Measurements from ENCODE around the gene CASKIN1.

CASKIN1 gene

DNA sequence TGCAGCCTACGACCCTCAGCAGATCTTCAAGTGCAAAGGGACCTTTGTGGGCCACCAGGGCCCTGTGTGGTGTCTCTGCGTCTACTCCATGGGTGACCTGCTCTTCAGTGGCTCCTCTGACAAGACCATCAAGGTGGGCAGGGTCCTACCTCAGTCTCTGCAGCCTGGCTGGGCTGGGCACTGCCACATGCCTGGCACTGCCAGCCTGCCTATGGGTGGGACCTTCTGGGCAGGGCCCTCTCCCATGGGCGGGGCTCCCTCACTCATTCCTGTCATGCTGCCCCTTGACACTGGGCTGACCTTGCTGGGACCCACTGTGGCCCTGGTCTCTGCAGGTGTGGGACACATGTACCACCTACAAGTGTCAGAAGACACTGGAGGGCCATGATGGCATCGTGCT, 22.5 kb downstream of the CASKIN1 start:
- DNase-seq: no peak

DNA sequence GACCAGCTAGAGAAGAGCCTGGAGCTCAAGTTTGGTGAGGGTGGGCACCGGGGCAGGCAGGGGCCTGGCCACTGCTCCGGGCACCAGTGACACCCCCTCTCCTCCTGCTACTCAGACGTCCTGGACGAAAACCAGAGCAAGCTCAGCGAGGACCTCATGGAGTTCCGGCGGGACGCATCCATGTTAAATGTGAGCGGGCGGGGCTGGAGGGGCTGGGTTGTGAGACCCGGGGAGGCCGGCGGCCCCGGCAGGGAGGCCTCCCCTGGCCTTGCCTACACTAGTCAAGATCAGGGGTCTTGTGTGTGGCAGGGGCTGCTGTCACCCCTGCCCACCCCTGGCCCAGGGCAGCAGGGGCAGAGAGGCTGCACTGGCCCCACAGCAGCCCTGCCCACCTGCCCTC, 23.0 kb downstream of the CASKIN1 start:
- DNase-seq: no peak

- no peak for DNase-seq
Observed at GRCh38 chr16:2172688-2173335, 23.6 kb downstream of the CASKIN1 start.

DNA sequence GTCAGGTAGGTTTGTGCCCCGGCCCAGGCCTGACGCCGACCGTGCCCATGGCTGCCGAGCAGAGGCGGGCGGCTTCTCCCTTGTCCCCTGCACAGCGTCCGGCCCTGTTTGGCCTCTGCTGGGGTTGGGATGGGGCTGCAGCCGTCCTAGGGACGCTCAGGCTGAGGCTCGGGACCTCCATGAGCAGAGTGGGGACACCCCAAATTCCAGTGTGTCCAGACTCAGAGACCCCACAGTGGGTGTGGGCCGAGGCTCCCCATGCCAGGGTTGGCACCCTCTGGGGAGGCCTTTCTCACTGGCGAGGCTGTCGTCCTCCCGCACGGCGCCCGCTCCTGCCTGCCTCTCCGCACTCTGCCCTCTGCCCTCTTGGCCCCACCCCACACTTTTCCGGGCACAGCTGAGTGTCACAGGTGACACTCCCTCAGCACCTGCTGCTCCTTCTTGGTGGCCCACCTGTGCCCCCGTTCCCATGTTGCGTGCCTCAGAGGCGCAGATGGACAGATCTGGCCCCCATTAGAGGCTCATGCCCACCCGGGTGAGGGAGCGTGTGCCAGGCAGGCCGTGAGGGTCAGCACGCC, 24.7 kb downstream of the CASKIN1 start:
- DNase-seq: no peak

GRCh38 chr16:2170587-2171435, 25.6 kb downstream of the CASKIN1 start:
- no peak for DNase-seq

GRCh38 chr16:2170080-2170479, 26.3 kb downstream of the CASKIN1 start:
- no peak for DNase-seq

DNA sequence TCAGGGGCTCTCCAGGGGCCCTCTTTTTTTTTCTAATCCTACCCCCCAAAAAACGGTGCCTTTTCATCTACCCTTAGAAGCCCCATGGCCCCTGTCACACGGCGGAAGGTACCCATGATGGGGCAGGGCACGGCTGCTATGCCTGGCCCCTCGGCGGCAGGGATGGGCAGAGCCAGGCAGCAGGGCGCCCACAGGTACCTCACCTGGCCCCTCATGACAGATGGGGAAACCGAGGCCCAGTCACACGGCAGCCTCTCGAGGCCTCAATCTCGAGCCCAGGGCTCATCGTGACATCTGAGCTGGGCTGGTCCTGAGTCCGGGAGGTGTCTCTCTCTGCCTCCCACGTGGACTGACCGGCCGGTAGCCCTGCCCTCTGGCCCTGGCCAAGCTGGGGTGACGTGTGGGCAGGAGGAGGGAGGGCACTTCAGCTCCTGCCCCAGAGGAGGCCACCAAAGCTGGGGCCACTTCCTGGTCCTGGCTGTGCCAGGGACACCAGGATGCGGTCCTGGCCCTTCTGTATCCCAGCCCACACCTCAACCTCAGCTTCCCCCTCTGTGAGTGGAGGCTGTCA, 29.3 kb downstream of the CASKIN1 start:
- DNase-seq: no peak

GRCh38 chr16:2166263-2167067, 29.9 kb downstream of the CASKIN1 start:
- no peak for DNase-seq

GRCh38 chr16:2165861-2166260, 30.5 kb downstream of the CASKIN1 start:
- DNase-seq: no peak

GRCh38 chr16:2163211-2163881, 33.1 kb downstream of the CASKIN1 start:
- peak in 1 of 2 donors; percentile 23 for DNase-seq

DNA sequence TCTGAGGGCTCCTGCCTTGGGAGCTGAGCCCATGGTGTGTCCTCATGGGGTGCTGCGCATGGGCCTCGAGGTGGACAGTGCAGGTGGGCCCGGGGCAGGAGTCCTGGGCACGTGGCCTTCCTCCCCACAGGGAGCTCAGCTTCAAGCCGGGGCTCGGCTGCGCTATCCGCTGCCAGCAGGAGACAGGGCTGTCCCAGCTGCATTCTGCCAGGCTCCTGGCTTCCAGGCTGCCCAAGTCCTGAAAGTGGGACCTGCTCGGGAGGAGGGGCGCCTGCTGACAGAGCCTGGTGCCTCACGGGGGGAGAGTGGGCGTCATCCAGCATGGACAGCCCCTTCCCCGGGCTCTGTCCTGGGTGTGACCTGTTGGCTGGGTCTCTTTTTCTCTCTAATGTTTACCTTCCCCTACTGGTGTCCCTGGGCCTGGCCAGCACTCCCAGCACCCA, 33.7 kb downstream of the CASKIN1 start:
- DNase-seq: no peak

DNA sequence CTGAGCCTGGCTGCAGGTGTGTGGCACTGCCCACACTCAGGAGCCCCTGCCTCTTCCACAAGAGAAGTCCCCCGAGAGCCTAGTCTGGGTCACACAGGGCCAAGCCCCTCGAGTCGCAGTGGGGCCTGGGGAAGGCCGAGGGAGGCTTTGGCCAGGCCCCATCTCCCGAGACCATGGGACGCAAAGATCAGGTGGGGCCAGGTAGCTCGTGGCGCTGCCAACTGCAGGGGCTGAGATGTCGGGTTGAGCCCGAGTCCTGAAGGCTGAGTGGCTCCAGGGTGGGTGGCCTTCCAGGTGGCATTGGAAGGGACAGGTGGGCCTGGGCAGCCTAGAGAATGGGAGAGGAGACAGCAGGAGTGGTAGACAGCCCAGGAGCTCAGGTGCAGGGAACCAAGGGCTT, 34.5 kb downstream of the CASKIN1 start:
- no peak for DNase-seq

DNA sequence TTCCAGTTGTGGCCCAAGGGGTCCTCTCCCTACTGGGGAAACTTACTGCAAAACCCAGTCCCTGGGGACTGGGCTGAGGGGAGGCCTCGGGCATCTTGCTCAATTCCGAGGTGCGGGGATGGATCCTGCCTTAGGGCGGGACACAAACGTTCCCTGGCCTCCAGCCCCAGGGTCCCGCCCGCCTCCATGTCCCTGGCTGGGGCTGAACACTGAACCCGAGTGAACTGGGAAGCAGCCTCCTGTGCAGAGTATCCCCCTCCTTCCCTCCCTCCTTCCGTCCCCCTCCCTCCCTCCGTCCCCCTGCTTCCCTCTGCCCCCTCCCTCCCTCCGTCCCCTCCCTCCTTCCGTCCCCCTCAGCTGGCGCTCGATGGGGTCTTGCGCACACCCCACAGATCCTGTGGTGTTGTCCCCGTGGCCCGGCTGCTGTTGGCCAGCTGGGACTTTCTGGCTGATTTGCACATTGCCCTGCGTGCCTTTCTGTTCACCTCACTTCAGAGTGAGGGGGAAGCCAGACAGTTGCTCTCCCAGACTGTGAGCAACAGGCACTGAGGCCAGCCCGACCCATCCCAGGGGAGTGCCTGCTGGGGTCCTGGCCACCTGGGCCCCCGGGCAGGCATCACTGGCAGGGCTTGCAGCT, 35.4 kb downstream of the CASKIN1 start:
- DNase-seq: no peak

DNA sequence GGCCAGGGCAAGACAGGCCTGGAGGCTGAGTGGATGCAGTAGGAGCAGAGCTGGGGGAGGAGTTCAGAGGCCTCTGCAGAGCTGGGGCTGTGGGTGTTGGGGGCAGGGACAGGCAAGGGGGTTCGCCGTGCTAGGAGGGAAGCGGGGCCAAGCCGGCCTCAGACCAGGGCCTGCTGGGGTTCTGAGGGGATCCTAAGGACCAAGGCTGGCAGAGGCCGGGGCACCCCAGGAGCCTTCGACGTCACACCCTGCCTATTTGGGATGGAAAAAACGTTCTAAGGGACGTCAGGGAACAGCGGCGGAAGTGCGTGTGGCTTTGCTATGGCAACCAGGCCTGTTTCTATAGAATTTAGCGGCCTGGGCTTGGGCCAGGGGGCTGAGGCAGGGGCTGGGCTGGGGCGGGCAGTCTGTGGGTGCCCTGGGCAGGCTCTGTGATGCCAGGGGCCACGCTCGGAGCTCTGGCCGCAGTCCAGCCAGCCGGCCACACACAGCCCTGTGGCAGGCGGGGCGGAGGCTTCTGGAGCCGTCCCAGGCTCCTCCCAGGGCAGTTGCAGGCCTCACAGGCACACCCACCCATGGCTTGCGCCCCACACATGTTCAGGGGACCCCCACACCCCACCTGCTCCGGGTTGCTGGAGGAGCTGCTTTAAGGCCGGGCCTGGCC, 37.1 kb downstream of the CASKIN1 start:
- no peak for DNase-seq

- DNase-seq: no peak
Observed at GRCh38 chr16:2158262-2158638, 38.2 kb downstream of the CASKIN1 start.

GRCh38 chr16:2157480-2158261, 38.7 kb downstream of the CASKIN1 start:
- DNase-seq: no peak

- DNase-seq: no peak
Observed at GRCh38 chr16:2156849-2157224, 39.6 kb downstream of the CASKIN1 start.

DNA sequence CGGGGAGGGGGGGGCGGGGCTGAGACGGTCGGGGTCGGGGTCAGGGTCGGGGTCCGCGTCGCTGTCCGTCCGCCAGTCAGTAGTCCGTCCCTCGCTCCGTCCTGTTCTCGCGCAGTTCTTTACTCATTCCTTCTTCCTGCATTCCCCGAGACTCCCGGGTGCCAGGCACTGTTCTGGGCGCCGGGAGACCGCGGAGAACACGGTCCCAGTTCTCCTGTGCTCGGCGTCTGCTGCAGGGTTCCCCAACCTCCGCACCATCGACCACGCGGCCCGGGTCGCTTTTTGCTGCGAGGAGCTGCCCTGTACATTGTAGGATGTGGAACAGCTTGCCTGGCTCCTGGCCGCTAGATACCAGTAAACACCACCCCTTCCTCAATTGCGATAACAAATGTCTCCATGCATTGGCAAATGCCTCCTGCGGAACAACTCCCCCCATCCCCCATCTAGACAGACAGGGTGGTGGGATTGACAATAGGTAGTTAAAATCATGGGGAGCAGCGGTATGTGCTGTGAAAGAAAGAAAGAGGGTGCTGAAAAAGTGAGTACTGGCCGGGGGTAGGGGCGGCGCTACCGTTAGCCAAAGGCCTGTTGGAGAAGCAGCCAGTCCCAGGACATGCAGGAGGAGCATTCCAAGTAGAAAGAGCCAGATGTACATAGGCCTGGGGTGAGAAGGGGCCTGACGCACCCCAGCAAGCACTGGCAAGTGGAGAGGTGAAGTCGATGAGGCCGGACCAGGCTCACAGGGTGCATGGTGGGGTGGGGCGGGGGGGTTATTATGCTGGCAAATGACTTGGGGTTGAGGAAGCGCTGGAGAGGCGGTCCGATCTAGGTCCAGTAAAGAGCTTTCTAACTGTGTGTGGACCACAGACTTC, 40.2 kb downstream of the CASKIN1 start:
- DNase-seq: peak in 1 of 2 donors; percentile 8
